HepG2 (cell line): ENCODE results near the gene SLC7A10. TPM values are rescaled to one million over a fixed set of nuclear protein-coding genes. Genes with fewer than 3 reads are reported as not detected.

Source experiments
- ATAC-seq: fragments of 200-7000 bp; cut with Tn5 transposase; 3 replicates; pipeline ENCODE4 v1.9.1; 2020; ENCODE audit warnings: mild to moderate bottlenecking, moderate library complexity
- BruUV-seq: library from RNA; stranded (reverse); fragments of 400-500 nt; replicated peaks from 2 replicates; lab custom pipeline; 2021; lab: Mats Ljungman, UMichigan
- CTCF ChIA-PET: fragments of 300-600 bp; formaldehyde crosslinking; extraction: SDS; loops from one replicate; lab custom pipeline; 2021; ENCODE audit warnings: low total read pairs, inconsistent platforms, low intra/inter-chr PET ratio; lab: Yijun Ruan, JAX
- POLR2A ChIA-PET: fragments of 350-600 bp; sonication (Branson Sonifier 250); formaldehyde crosslinking; loops from one replicate; lab custom pipeline; 2020; ENCODE audit warnings: antibody characterized with exemption, inconsistent platforms; lab: Yijun Ruan, JAX
- DNase-seq: peaks from one replicate; pipeline ENCODE4 v3.0.0-alpha.2; 2015; ENCODE audit warnings: low spot score
- FAIRE-seq: peaks from 3 replicates; lab custom pipeline; 2011; peaks lifted over from hg19 to GRCh38; lab: Jason Lieb, UNC
- H2AFZ ChIP-seq: one replicate; pipeline ENCODE4 v1.6.1; 2011; ENCODE audit warnings: low read length, inconsistent platforms
- H3K27ac ChIP-seq: fragments of 300-600 bp; 3 replicates; pipeline ENCODE4 v1.8.0; 2011; ENCODE audit warnings: mixed run types, mild to moderate bottlenecking, mixed read lengths, low read length, inconsistent platforms; ENCODE audit not compliant: insufficient read depth; ENCODE audit errors: extremely low read length
- H3K27me3 ChIP-seq, 2 experiments: fragments of 200-600 bp in 1 of 2; 2 replicates in 1 of 2; 3 replicates in 1 of 2; pipeline versions ENCODE4 v1.6.0 to v1.8.0; 2011; ENCODE audit warnings: low read length in 2 of 2, mild to moderate bottlenecking in 2 of 2, moderate library complexity in 2 of 2, inconsistent platforms in 1 of 2; ENCODE audit not compliant: insufficient read depth in 2 of 2, control insufficient read depth in 1 of 2
- H3K36me3 ChIP-seq, 2 experiments: fragments of 200-600 bp in 1 of 2; replicated peaks in 1 of 2; 2 replicates in 1 of 2; 3 replicates in 1 of 2; pipeline versions ENCODE4 v1.5.1 to v1.8.0; 2011; ENCODE audit warnings: low read length in 2 of 2, inconsistent platforms in 1 of 2; ENCODE audit not compliant: insufficient read depth in 2 of 2, control insufficient read depth in 1 of 2
- H3K4me1 ChIP-seq: 2 replicates; pipeline ENCODE4 v1.5.1; 2012; ENCODE audit warnings: low read length, inconsistent platforms; ENCODE audit not compliant: insufficient read depth
- H3K4me2 ChIP-seq: 2 replicates; pipeline ENCODE4 v1.6.0; 2011; ENCODE audit warnings: low read depth, low read length, inconsistent platforms
- H3K4me3 ChIP-seq, 3 experiments: fragments of 200-600 bp in 1 of 3; sonication (generic), shearing (Covaris generic) in 1 of 3; replicated peaks in 1 of 3; 2 replicates each; pipeline ENCODE4 v1.5.1; 2011 to 2016; ENCODE audit warnings: low read length in 3 of 3, inconsistent platforms in 2 of 3, low read depth in 2 of 3, mild to moderate bottlenecking in 2 of 3, control low read depth in 1 of 3, mixed read lengths in 1 of 3; ENCODE audit not compliant: insufficient read depth in 1 of 3
- H3K79me2 ChIP-seq: one replicate; pipeline ENCODE4 v1.6.1; 2011; ENCODE audit warnings: low read length, inconsistent platforms; ENCODE audit not compliant: insufficient read depth
- H3K9ac ChIP-seq: 2 replicates; pipeline ENCODE4 v1.6.0; 2011; ENCODE audit warnings: mild to moderate bottlenecking, low read depth, low read length, inconsistent platforms; ENCODE audit not compliant: insufficient read depth
- H3K9me3 ChIP-seq: 2 replicates; pipeline ENCODE4 v1.5.1; 2012; ENCODE audit warnings: mild to moderate bottlenecking, low read length
- H4K20me1 ChIP-seq: 2 replicates; pipeline ENCODE4 v1.6.0; 2011; ENCODE audit warnings: inconsistent platforms, mild to moderate bottlenecking, low read length, moderate library complexity; ENCODE audit not compliant: insufficient read depth
- CREM ChIP-seq, 2 experiments: sonication (generic) in 1 of 2; formaldehyde crosslinking in 1 of 2; IDR thresholded peaks; 2 replicates each; pipeline versions ENCODE4 v1.4.0 to v1.6.1; 2016 to 2020; ENCODE audit warnings: antibody characterized with exemption in 1 of 2, mild to moderate bottlenecking in 1 of 2, missing genetic modification reagents in 1 of 2
- HNRNPUL1 ChIP-seq: fragments of 200-400 bp; formaldehyde crosslinking; IDR thresholded peaks from 2 replicates; pipeline ENCODE4 v1.6.1; 2017; ENCODE audit warnings: low read depth, mild to moderate bottlenecking, low read length, moderate library complexity
- PATZ1 ChIP-seq: sonication (generic); formaldehyde crosslinking; IDR thresholded peaks from 2 replicates; pipeline ENCODE4 v1.4.0; 2020; ENCODE audit warnings: missing genetic modification reagents
- SP2 ChIP-seq: sonication (generic); formaldehyde crosslinking; IDR thresholded peaks from 2 replicates; pipeline ENCODE4 v1.5.1; 2020; ENCODE audit warnings: mild to moderate bottlenecking, missing genetic modification reagents
- SP5 ChIP-seq: IDR thresholded peaks from 2 replicates; pipeline ENCODE4 v1.6.1; 2016; ENCODE audit warnings: low read depth, borderline replicate concordance
- SSRP1 ChIP-seq: IDR thresholded peaks from 2 replicates; pipeline ENCODE4 v1.6.1; 2016; ENCODE audit warnings: control low read depth
- ZBTB25 ChIP-seq: IDR thresholded peaks from 2 replicates; pipeline ENCODE4 v1.6.1; 2018; ENCODE audit warnings: missing genetic modification reagents
- ZNF180 ChIP-seq: sonication (generic); formaldehyde crosslinking; IDR thresholded peaks from 2 replicates; pipeline ENCODE4 v1.4.0; 2020; ENCODE audit warnings: low read depth, missing genetic modification reagents, borderline replicate concordance
- ZNF460 ChIP-seq: sonication (generic); formaldehyde crosslinking; IDR thresholded peaks from 2 replicates; pipeline ENCODE4 v1.5.1; 2020; ENCODE audit warnings: missing genetic modification reagents, mild to moderate bottlenecking, borderline replicate concordance
- ZNF556 ChIP-seq: sonication (generic); formaldehyde crosslinking; IDR thresholded peaks from 2 replicates; pipeline ENCODE4 v1.4.0; 2020; ENCODE audit warnings: mild to moderate bottlenecking, missing genetic modification reagents, borderline replicate concordance
- ZNF605 ChIP-seq: sonication (generic); formaldehyde crosslinking; IDR thresholded peaks from 2 replicates; pipeline ENCODE4 v1.8.0; 2022; ENCODE audit warnings: mild to moderate bottlenecking, missing genetic modification reagents
- ZNF782 ChIP-seq: sonication (generic); formaldehyde crosslinking; IDR thresholded peaks from 2 replicates; pipeline ENCODE4 v1.4.0; 2020; ENCODE audit warnings: missing genetic modification reagents, mild to moderate bottlenecking, borderline replicate concordance
- WGBS: methylation state at CpG from one replicate; pipeline ENCODE4 v1.1.6; 2017; ENCODE audit warnings: low lambda C conversion rate; 5-methylcytosine and 5-hydroxymethylcytosine counted together
- in situ Hi-C: cut with HindIII; loops from 2 replicates; pipeline ENCODE4 v1.10.0; 2017; ENCODE audit warnings: low pct_unique_long_range_greater_than_20kb; ENCODE audit not compliant: extremely low pct_ligation_motif_present
- intact Hi-C: fragments of 100-400 bp; cut with micrococcal nuclease; formaldehyde crosslinking; loops from one replicate; pipeline ENCODE4 v1.10.0; 2022; ENCODE audit not compliant: unreplicated experiment
- polyA plus RNA-seq, 8 experiments: library from polyadenylated mRNA; depleted of rRNA in 3 of 8; stranded (reverse) in 7 of 8; unstranded in 1 of 8; fragments of >200 nt; fragmentation: Illumina TruSeq in 4 of 8; extraction: Trizol in 4 of 8; gene quantifications; 2 replicates each; pipeline versions ENCODE4 v1.2.1 to v1.2.3, GENCODE V29; 2011 to 2016; ENCODE audit warnings: low read depth in 4 of 8, missing spikeins in 1 of 8, mixed read lengths in 1 of 8; ENCODE audit not compliant: insufficient read depth in 1 of 8
- total RNA-seq, 5 experiments: library from RNA; depleted of rRNA; stranded (reverse); fragments of >200 nt; fragmentation: Illumina TruSeq; extraction: Trizol; gene quantifications; 2 replicates each; pipeline ENCODE4 v1.2.3, GENCODE V29; 2016; ENCODE audit warnings: low read depth in 1 of 5
- TF ChIP-seq, protein P1 (sequence below): sonication (generic); formaldehyde crosslinking; IDR thresholded peaks from 2 replicates; pipeline ENCODE4 v1.9.0; 2022; ENCODE audit warnings: missing genetic modification reagents, mild to moderate bottlenecking, borderline replicate concordance
- TF ChIP-seq, protein P2 (sequence below): IDR thresholded peaks from 2 replicates; pipeline ENCODE4 v1.6.1; 2016; ENCODE audit warnings: mild to moderate bottlenecking

Gene SLC7A10
- total and polyA plus RNA-seq, 2 of the 13 experiments (the other 11 are each of a cell fraction or from before 2014, with no cell fraction given) = 1.1 to 2.2 TPM

DNA sequence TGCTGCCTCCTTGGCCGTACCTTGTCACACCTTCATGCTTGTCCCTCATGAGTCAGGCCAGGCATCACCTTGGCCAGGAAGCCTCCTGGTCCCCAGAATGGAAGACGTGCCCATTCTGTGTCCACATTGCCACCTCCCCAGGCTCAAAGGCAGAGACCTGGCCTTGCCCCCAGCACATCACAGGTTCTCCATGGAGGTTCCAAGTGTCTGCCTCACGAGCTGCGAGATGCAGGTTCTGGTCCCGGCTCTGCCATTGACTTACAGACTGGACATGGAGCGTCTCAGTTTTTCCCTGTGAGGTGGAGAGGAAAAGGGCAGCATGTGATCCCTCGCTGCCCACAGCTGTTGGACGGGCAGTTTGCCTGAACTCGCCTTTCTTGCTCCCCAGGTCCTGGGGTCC is 9.1 kb upstream of the SLC7A10 start (continued):
- TF ChIP-seq SP2 (CRISPR knock-in tag) (0 out of 2 replicates have a peak, but pooled peaks have one; percentile 15), SP5 (CRISPR knock-in tag) (no peak), ZNF180 (CRISPR knock-in tag) (no peak), HNRNPUL1 (no peak), ZNF556 (CRISPR knock-in tag) (no peak), CREM (IDR thresholded peaks at IDR 0.05) (no peak), CREM (CRISPR knock-in tag; IDR thresholded peaks at IDR 0.05) (no peak), ZNF605 (CRISPR knock-in tag) (no peak)
- TF ChIP-seq, protein P1, sequence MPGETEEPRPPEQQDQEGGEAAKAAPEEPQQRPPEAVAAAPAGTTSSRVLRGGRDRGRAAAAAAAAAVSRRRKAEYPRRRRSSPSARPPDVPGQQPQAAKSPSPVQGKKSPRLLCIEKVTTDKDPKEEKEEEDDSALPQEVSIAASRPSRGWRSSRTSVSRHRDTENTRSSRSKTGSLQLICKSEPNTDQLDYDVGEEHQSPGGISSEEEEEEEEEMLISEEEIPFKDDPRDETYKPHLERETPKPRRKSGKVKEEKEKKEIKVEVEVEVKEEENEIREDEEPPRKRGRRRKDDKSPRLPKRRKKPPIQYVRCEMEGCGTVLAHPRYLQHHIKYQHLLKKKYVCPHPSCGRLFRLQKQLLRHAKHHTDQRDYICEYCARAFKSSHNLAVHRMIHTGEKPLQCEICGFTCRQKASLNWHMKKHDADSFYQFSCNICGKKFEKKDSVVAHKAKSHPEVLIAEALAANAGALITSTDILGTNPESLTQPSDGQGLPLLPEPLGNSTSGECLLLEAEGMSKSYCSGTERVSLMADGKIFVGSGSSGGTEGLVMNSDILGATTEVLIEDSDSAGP = 0 out of 2 replicates have a peak, but pooled peaks have one; percentile 4
- TF ChIP-seq, protein P2, sequence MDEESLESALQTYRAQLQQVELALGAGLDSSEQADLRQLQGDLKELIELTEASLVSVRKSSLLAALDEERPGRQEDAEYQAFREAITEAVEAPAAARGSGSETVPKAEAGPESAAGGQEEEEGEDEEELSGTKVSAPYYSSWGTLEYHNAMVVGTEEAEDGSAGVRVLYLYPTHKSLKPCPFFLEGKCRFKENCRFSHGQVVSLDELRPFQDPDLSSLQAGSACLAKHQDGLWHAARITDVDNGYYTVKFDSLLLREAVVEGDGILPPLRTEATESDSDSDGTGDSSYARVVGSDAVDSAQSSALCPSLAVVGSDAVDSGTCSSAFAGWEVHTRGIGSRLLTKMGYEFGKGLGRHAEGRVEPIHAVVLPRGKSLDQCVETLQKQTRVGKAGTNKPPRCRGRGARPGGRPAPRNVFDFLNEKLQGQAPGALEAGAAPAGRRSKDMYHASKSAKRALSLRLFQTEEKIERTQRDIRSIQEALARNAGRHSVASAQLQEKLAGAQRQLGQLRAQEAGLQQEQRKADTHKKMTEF (CRISPR knock-in tag) = no peak

- CTCF ChIA-PET = interaction anchor here (2.5 kb wide), 1 partner anchor 173 kb away, joined by 20 read pairs; no protein-coding TSS in a partner anchor
- 30% methylated on average over 6 of the region's 8 CpGs for WGBS
- no peak for TF ChIP-seq PATZ1 (CRISPR knock-in tag)
- no peak for TF ChIP-seq ZNF460 (CRISPR knock-in tag)
- no peak for TF ChIP-seq ZNF782 (CRISPR knock-in tag)
- TF ChIP-seq SSRP1 (CRISPR knock-in tag) = no peak
- TF ChIP-seq ZBTB25 (CRISPR knock-in tag) = no peak
Observed at GRCh38 chr19:33234092-33234491, 8.4 kb upstream of the SLC7A10 start.

More at GRCh38 chr19:33234092-33234491, 8.4 kb upstream of the SLC7A10 start:
- Histone ChIP-seq H3K27me3 (peaks cover 2 to 6% of the 10 kb centered on the region in 2 experiments; a peak in 1 of 5 replicates), H3K4me1 (peaks cover 38% of the 10 kb centered on the region), H3K27ac (no peak overlapping the region), H3K4me2 (no peak overlapping the region), H3K9me3 (no peaks in the 10 kb centered on the region), H4K20me1 (no peaks in the 10 kb centered on the region), H3K79me2 (no peaks in the 10 kb centered on the region), H3K36me3 (no peaks in the 10 kb centered on the region), H3K4me3 (no peak overlapping the region), H2AFZ (no peak overlapping the region), H3K9ac (no peak overlapping the region)
- no TSS peak for BruUV-seq
- ATAC-seq (no peak), DNase-seq (no peak), FAIRE-seq (no peak)
- in situ Hi-C loops (no loop called here), intact Hi-C loops (no loop called here)
- POLR2A ChIA-PET = no interaction called here
